ENCODE results near the gene CTSA. TPM values are rescaled to one million over a fixed set of nuclear protein-coding genes. Genes with fewer than 3 reads are reported as not detected.

CTSA gene
- total RNA-seq, 4 donors from 2014 or later = 20.6 to 66.9 (median 32.5) TPM

DNA sequence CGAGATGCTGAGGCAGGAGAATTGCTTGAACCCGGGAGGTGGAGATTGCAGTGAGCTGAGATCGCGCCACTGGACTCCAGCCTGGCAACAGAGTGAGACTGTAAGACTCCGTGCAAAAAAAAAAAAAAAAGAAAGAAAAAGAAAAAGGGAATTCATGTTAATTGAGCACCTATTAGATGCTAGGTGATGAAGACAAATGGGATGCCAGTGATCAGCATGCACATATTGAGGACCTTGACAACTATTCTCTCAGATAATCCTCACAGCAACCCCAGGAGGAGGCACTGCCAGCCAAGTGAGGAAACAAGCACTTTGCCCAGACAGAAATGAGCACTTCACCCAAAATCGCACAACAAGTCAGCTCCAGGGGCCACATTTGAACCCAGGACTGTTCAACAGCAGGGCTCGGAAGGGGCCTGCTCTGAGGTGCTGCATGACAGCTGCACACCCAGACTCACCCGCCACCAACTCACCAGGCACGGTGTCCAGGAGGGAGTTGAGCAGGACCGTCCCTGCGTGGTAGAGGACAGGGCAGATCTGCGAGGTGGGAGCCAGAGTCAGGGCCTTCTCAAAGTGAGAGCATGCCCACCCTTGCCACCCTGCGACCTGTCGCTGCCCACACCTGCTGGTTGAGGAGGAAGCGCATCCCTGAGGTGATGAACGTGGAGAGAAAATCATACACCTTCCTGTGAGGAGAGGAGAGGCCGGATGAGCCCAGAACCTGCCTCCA, 16.2 kb downstream of the CTSA start:
- Histone ChIP-seq H3K4me1 (no peaks in the 10 kb centered on the region), H3K4me3 (no peak overlapping the region), H3K27me3 (no peaks in the 10 kb centered on the region), H3K9me3 (no peaks in the 10 kb centered on the region), H3K36me3 (no peaks in the 10 kb centered on the region), H3K27ac (no peak overlapping the region)
- peak in 1 of 2 donors; percentile 16 for DNase-seq
- intact Hi-C loops (cut with DNase I; ENCODE audit: low total_unique reads) = no loop called here
- TF ChIP-seq CTCF (IDR thresholded peaks at IDR 0.05) = no peak
- TF ChIP-seq POLR2A (IDR thresholded peaks at IDR 0.05) = no peak

DNA sequence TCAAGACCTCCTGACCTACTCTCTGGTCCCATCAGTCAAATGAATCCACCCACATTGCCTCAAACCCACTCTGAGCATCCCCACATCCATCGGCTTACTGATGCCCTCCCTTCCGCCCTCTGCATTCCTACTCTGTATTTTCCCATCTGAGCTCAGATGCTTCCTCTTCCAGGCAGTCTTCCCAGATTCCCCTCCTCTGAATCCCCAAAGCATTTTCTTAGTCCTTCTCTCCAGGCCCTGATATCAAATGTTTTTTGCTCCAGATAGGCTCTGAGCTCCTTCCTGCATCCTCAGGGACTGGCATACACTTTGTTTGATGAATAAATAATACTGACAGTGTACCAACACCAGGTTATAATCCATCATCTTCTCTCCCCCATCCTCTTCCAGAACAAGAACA, 16.9 kb downstream of the CTSA start:
- Histone ChIP-seq H3K27ac (no peak overlapping the region), H3K4me3 (no peak overlapping the region), H3K4me1 (no peaks in the 10 kb centered on the region), H3K9me3 (no peaks in the 10 kb centered on the region), H3K27me3 (no peaks in the 10 kb centered on the region), H3K36me3 (no peaks in the 10 kb centered on the region)
- DNase-seq = no peak
- intact Hi-C loops (cut with DNase I; ENCODE audit: low total_unique reads) = no loop called here
- TF ChIP-seq CTCF (IDR thresholded peaks at IDR 0.05) = no peak
- no peak for TF ChIP-seq POLR2A (IDR thresholded peaks at IDR 0.05)

DNA sequence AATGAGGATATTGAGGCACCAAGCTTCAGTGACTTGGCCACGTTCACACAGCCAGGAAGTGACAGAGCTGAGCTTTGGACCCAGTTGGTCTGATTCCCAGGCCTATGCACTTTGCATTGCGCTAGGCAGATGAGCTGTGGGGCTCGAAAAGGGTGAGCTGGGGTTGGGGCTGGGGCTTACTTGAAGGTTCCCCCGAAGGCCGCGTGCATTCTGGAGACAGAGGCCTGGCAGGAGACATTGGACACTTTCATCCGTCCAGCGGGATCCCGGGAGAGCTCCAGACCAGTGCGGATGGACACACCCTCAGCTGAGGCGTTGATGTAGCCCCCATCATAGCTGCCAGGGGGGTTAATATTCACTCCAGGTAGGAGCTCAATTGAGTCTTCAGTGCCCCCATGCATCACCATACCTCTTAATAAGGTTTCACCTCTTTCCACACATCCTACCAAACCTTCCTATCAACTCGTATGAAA, 18.2 kb downstream of the CTSA start:
- no peaks in the 10 kb centered on the region for H3K9me3 ChIP-seq
- H3K27me3 ChIP-seq = no peaks in the 10 kb centered on the region
- no peaks in the 10 kb centered on the region for H3K4me1 ChIP-seq
- H3K4me3 ChIP-seq = no peak overlapping the region
- TF ChIP-seq POLR2A (IDR thresholded peaks at IDR 0.05) = no peak
- H3K36me3 ChIP-seq = no peaks in the 10 kb centered on the region
- peak overlapping the region in 1 of 2 donors; percentile 78 for H3K27ac ChIP-seq
- intact Hi-C loops (cut with DNase I; ENCODE audit: low total_unique reads) = no loop called here
- DNase-seq = peak in 1 of 2 donors; percentile 15

DNA sequence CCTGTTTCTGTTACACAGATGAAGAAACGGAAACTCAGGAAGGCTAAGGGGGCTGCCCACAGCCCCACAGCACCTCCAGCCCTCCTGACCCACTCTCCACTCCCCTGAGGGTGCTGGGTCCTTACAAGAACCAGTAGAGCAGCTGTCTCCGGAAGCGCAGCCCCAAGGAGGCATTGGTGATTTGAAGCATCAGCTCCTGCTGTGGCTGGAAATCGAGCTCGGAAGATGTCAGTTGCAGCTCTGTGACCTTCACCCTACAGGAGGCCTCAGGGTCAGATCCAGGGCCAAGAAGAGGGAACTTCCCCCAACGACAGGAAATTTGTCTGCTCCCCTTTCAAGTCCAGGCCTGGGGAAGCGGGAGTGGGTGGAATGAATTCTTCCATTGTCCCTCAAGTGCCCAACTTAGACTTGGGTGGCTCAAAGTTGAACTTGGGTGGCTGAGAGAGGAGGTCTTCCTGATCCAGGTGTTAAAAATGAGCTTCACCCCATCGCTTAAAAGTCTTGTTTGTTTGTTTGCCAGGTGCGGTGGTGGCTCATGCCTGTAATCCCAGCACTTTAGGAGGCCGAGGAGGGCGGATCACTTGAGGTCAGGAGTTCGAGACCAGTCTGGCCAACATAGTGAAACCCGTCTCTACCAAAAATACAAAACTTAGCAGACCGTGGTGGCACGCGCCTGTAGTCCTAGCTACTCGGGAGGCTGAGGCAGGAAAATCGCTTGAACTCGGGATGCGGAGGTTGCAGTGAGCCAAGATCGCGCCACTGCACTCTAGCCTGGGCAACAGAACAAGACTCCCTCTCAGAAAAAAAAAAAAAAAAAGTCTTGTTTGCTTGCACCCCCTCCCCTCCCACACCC, 18.9 kb downstream of the CTSA start:
- H3K9me3 ChIP-seq = no peaks in the 10 kb centered on the region
- peak overlapping the region in 1 of 2 donors; percentile 20 for H3K4me3 ChIP-seq
- H3K36me3 ChIP-seq = no peaks in the 10 kb centered on the region
- TF ChIP-seq CTCF (IDR thresholded peaks at IDR 0.05) = no peak
- no peaks in the 10 kb centered on the region for H3K27me3 ChIP-seq
- DNase-seq = peak in 1 of 2 donors; percentile 38
- intact Hi-C loops (cut with DNase I; ENCODE audit: low total_unique reads) = no loop called here
- peak overlapping the region; percentile 78 to 90 for H3K27ac ChIP-seq
- H3K4me1 ChIP-seq = no peaks in the 10 kb centered on the region

DNA sequence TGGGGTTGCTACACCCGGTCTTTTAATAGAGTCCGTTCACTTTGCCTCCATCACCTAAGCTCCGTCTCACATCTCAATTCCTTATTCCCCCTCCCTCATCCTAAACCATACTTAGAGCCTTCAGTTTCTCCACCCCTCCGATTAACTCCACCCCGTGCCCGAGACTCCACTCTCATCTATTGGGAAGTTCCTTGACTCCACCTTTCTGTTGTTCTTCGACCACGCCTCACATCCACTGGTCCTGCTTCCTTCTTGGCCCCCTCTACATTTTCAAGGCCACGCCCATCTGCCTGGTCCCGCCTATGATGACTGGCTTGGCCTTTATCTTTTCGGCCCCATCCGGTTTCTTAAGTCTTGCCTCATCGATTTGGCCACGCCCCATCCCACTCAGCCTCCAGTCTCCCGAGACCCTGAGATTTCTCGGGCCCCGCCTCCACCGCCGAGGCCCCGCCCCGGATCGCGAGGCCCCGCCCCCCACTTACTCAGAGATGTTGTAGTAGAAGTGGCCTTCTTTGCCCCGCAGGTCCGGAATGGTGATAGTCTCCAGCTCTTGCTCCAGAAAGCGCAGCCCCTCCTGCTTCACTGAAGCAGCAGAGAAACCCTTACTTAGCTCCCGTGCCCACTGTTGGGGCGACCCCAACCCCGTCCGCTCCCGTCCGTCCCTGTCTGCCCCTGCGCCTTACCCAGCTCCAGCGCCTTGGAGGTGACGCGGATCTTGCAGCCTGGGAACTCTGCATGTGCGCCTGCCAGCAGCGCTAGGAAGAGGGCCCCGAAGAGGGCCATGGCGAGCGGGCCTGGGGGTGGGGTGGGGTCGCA, 19.7 kb downstream of the CTSA start:
- intact Hi-C loops (cut with DNase I; ENCODE audit: low total_unique reads) = no loop called here
- H3K4me1 ChIP-seq = no peaks in the 10 kb centered on the region
- peak; percentile 83 to 87 for TF ChIP-seq POLR2A (IDR thresholded peaks at IDR 0.05)
- peak in 1 of 4 experiments; percentile 16 for TF ChIP-seq CTCF (IDR thresholded peaks at IDR 0.05)

More for the DNA sequence above, 19.7 kb downstream of the CTSA start:
- H3K4me3 ChIP-seq = peak overlapping the region; percentile 48 to 78
- no peaks in the 10 kb centered on the region for H3K36me3 ChIP-seq
- peak; percentile 100 for DNase-seq
- H3K27me3 ChIP-seq = no peaks in the 10 kb centered on the region
- H3K9me3 ChIP-seq = no peaks in the 10 kb centered on the region
- H3K27ac ChIP-seq = peak overlapping the region; percentile 90 to 96
